ENCODE data around the gene TEDC1.

TEDC1 gene

GRCh38 chr14:105496831-105497591, 6.0 kb downstream of the TEDC1 start:
- no peak for TF ChIP-seq ZNF274 (IDR thresholded peaks at IDR 0.05; ENCODE audit: low read depth, low read length)
- no peak overlapping the region for H3K4me3 ChIP-seq (ENCODE audit: low read length)

GRCh38 chr14:105497671-105498429, 6.8 kb downstream of the TEDC1 start:
- H3K4me3 ChIP-seq (ENCODE audit: low read length) = no peak overlapping the region

GRCh38 chr14:105498430-105499255, 7.6 kb downstream of the TEDC1 start:
- H3K4me3 ChIP-seq (ENCODE audit: low read length) = no peak overlapping the region

More at GRCh38 chr14:105497671-105498429, 6.8 kb downstream of the TEDC1 start:
- no peak for TF ChIP-seq ZNF274 (IDR thresholded peaks at IDR 0.05; ENCODE audit: low read depth, low read length)

GRCh38 chr14:105499256-105500035, 8.4 kb downstream of the TEDC1 start:
- TF ChIP-seq ZNF274 (IDR thresholded peaks at IDR 0.05; ENCODE audit: low read depth, low read length) = no peak
- H3K4me3 ChIP-seq (ENCODE audit: low read length) = no peak overlapping the region

More at GRCh38 chr14:105498430-105499255, 7.6 kb downstream of the TEDC1 start:
- no peak for TF ChIP-seq ZNF274 (IDR thresholded peaks at IDR 0.05; ENCODE audit: low read depth, low read length)

GRCh38 chr14:105500036-105500725, 9.1 kb downstream of the TEDC1 start:
- H3K4me3 ChIP-seq (ENCODE audit: low read length) = no peak overlapping the region
- no peak for TF ChIP-seq ZNF274 (IDR thresholded peaks at IDR 0.05; ENCODE audit: low read depth, low read length)

- no peak for TF ChIP-seq ZNF274 (IDR thresholded peaks at IDR 0.05; ENCODE audit: low read depth, low read length)
- H3K4me3 ChIP-seq (ENCODE audit: low read length) = no peak overlapping the region
Measured at GRCh38 chr14:105500726-105501101, 9.7 kb downstream of the TEDC1 start.

GRCh38 chr14:105501504-105502291, 10.7 kb downstream of the TEDC1 start:
- TF ChIP-seq ZNF274 (IDR thresholded peaks at IDR 0.05; ENCODE audit: low read depth, low read length) = no peak
- H3K4me3 ChIP-seq (ENCODE audit: low read length) = no peak overlapping the region

GRCh38 chr14:105502446-105503295, 11.6 kb downstream of the TEDC1 start:
- H3K4me3 ChIP-seq (ENCODE audit: low read length) = no peak overlapping the region

GRCh38 chr14:105503296-105503640, 12.2 kb downstream of the TEDC1 start:
- no peak for TF ChIP-seq ZNF274 (IDR thresholded peaks at IDR 0.05; ENCODE audit: low read depth, low read length)
- no peak overlapping the region for H3K4me3 ChIP-seq (ENCODE audit: low read length)

More at GRCh38 chr14:105502446-105503295, 11.6 kb downstream of the TEDC1 start:
- no peak for TF ChIP-seq ZNF274 (IDR thresholded peaks at IDR 0.05; ENCODE audit: low read depth, low read length)

- no peak overlapping the region for H3K4me3 ChIP-seq (ENCODE audit: low read length)
Measured at GRCh38 chr14:105503935-105504692, 13.1 kb downstream of the TEDC1 start.

GRCh38 chr14:105505101-105505500, 14.1 kb downstream of the TEDC1 start:
- no peak for TF ChIP-seq ZNF274 (IDR thresholded peaks at IDR 0.05; ENCODE audit: low read depth, low read length)

More at GRCh38 chr14:105503935-105504692, 13.1 kb downstream of the TEDC1 start:
- TF ChIP-seq ZNF274 (IDR thresholded peaks at IDR 0.05; ENCODE audit: low read depth, low read length) = no peak

More at GRCh38 chr14:105505101-105505500, 14.1 kb downstream of the TEDC1 start:
- H3K4me3 ChIP-seq (ENCODE audit: low read length) = no peak overlapping the region
